NCI-H2196 (cell line): Measurements from ENCODE around the gene CD48.
A peak's percentile ranks its signal among the peaks of the same experiment; 100 is the strongest.
"Not testable (repeated sequence)": the region's sequence is repeated elsewhere in the genome, so short reads cannot be mapped to it uniquely, and the experiment has no call there.

ENCODE experiments used
- DNase-seq: peaks from one replicate; lab custom pipeline; 2025; ENCODE audit not compliant: unreplicated experiment; lab: John Stamatoyannopoulos, UW

Gene CD48

DNA sequence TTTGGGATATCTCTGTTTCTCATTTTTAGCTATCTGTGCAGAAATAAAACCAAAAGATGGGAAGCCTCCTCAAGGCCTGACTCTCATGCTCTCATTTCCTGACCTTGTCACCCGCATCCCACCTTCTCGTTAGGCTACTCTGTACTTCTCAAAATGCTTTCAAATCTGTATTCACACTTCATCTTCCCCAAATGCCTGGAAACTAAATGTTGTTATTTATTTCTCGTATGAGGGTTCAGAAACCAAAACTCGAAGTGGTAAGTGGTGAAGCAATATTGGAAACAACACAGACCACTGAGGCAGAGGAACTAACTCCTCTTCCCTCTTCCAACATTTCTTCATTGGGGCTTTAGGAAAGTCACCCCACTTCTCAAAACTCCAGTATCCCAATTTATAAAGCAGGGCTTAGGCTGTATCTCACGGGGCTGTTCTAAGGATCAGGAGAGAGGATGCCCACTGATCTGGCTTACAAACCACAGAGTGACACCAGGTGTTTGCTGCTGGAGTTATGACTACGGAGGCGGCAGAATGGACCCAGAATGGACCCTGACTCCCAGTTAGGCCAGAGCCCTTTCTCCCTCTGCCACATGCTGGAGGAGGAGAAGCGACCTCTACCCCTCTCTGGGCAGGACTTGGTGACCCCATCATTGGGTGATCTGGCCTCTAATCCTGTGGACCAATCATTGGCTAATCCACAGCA lies 31.0 kb upstream of the CD48 start:
- no peak for DNase-seq

DNA sequence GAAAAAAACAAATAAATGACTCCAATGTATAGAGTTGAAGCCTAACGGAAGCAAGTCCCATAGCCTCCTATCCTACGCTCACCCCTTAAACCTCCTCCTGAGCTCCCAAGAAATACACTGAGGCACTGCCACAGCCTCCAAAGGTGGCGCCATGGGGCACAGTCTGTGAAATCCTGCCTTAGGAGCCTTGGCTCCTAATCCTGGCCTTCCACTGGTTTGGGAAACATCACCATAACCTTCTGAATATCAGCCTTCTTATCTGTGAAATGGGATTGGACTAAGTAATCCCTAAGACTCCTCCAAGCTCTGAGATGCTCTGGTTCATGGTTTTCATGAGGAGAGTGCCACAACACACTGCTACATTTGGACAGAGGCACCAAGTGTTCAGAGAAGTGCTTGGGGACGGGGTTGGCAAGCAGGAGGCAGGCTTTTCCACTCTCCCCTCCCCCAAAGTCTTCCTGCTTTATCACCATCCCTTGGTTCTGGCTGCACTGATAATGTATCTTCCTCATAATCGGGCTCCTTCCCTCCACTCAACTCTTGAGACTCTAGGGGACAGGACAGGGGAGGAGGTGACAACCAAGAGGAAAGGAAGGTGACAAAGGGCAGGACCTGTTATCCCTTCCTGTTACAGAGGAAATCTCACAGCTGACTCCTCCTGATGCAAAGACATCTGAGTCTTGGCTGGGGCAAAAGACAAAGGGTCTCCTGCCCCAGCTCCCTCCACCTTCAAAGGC lies 30.2 kb upstream of the CD48 start:
- DNase-seq, result no peak

DNA sequence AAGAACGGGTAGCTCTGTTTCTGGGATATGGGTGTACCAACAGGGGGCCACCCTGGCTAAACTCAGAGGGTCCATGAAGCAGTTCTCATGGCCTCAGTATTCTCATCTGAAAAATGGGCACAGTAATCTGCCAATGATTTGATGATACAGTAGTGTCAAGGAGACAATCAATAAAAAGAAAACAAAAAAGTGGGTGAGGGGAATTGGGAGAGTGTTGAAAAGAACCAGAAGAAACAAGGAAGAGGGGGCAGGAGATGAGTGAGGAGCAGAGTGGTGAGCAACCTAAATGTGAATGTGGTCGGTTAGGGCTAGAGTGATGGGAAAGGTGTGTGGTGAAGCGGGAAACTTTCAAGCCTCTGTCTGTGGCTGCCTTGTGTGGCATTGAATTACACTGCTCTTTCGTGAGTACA lies 29.5 kb upstream of the CD48 start:
- DNase-seq, result no peak

DNA sequence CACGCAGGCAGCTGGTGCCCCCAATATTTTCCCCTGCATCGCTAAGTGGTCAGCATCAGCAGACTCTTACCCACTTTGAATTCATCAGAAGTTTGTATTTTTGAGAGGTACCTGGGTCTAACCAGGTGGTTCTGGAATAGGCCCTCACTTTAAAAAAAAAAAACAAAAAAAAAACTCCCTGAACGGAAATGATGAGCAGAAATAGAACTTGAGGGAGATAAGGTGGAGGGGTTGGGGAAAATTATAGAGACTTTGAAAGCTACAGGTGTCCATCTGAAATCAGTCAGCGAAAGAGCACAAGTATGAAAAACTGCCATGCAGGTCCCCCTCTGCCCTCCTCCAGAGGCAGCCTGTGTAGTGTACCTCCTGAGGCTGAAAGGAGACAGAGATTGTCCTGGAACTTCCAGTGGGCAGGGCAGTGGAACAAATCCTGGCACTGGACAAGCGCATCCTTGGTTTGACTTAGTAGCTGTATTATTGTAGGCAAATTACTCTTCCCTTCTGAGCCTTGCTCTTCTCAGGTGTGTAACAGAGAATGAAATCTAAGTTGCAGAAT lies 28.6 kb upstream of the CD48 start:
- no peak for DNase-seq

DNA sequence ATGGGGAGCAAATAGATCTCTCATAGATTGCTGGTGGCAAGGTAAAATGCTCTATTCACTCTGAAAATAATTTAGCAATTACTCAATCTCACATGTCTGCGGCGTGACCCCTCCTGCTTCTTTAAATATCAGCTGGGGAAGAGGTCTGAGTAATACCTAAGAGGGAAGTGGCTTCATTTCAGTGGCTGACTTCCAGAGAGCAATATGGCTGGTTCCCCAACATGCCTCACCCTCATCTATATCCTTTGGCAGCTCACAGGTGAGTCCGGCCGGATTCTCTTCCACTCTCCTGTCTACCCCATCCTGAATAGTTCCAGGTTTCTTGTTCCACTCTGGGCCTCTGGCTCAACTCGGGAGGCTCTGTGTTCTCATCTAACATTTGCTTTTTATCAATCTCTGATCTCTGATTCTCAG lies 27.5 kb upstream of the CD48 start, which contains the start of gene SLAMF7:
TSS of gene SLAMF7 (plus strand) at position 150 of the 414 bp plus-strand sequence. CDS start at position 205, 55 bp downstream.
- DNase-seq, result no peak

DNA sequence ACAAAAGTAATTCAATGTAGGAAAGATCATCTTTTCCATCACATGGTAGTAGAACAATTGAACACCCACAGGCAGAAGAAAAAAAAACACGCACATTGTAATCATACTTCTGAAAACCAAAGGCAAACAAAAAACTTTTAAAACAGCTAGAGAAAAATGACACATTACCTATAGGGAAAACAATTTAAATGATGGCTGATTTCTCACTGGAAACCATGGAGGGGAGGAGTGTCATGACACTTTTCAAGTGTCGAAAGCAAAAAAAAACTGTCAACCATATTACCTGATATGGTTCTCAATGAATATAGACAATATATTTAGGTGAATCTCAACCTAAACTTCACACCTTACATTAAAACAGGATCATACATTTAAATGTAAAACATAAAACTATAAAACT lies 26.6 kb upstream of the CD48 start:
- no peak for DNase-seq

DNA sequence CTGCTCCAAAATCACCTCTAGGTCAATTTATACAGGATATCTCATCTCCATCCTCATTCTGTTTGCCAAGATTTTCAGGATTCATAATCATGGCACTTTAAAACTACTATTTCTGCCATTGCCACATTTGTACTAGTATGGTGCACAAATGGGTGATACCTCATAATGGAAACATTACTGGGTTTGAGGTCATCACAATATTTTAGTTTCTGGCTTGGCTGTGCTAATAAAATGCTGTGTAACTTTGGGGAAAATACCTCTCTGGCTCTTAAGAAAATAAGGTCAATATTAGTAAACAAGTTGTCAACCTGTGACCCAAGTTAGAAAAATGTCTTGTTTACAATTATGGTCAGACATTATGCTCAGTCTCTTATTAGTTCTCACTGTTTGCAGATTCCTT lies 22.7 kb upstream of the CD48 start:
- no peak for DNase-seq

DNA sequence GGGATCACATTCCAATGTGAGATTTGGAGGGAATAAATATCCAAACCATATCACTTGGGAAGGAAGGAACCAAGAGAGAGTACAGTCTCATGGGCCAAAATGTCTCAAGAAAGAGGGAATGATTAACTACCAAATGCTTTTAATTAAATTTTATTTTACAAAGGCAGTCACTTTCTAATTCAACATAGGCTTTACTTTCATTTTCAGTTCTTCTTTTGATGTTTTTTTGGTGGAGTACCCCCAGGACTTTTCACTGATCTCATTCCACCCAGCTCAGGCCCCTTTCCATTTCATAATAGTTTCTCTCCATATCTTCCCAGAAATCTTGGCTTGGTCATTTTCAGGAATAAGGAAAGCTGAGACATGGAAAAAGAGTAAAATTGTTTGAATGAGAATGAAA lies 22.3 kb upstream of the CD48 start:
- DNase-seq, result no peak

DNA sequence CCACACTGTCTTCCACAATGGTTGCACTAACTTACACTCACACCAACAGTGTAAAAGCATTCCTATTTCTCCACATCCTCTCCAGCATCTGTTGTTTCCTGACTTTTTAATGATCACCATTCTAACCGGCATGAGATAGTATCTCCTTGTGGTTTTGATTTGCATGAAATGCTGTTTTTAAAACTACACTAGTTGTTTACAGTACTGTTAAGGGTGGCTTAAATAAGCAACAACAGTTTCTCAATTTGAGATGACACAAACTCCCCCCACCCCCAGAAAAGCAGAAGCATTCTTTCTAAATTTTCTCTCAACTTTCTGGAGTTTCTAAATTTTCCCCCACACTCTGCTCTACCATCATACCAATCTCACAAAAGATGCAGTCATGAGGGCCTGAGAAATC lies 20.4 kb upstream of the CD48 start:
- DNase-seq, result no peak

DNA sequence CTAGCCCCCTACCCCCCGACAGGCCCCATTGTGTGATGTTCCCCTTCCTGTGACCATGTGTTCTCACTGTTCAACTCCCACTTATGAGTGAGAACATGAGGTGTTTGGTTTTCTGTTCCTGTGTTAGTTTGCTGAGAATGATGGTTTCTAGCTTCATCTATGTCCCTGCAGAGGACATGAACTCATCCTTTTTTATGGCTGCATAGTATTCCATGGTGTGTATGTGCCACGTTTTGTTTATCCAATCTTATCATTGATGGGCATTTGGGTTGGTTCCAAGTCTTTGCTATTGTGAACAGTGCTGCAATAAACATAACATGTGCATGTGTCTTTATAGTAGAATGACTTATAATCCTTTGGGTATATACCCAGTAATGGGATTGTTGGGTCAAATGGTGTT lies 19.9 kb upstream of the CD48 start:
- not testable (repeated sequence) for DNase-seq

DNA sequence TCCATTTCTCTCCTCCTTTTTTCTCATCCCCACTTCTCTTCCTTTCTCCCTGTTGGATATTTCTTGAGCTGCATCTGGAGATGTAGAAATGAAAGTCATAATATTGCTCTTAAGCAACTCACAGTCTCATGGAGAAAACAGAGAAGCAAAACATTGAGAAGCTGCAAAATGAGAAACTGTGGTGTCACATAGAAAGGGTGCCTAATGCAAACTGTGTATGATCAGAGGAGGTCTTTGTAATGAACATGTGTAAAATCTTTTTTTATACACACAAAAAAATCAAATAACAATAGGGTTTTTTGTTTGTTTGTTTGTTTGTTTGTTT lies 15.7 kb upstream of the CD48 start:
- DNase-seq, result no peak

DNA sequence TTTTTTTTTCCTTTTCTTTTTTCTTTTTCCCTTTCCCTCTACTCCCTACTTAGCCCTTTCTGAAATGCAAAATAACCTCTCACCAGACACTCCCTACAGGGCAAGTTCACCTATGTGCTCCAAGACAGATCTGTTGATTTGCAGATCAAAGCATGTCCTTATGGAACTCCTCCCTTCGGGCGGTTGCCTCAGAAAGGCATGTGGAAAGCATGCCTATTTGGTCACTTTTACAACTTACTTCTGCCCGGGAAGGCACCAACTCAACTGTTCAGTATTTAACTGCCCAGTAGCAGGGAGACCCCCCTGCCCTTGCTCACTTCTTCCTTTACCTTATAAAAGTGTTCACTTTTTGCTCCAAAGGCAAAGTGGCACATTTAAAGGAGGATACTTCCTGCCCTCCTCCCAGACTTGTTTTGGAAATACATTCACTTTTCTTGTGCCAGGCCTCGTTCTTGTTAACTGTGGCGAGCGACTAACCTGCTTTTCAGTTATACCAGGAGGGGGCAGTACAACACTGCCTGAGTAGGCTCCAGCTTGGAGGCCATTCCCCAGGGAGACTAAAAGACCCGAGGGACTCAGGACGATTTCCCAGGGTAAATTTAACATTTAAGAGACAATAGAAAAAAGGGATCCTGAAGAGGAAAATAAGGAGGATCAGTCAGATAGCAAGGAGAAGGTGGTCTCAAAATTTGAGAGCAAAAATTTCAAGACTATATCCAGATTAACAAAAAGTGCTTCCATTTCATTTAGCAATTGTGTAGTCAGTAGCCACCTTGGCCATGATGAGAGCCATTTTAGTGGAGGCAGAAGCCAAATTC lies 15.1 kb upstream of the CD48 start:
- DNase-seq, result peak; percentile 36

DNA sequence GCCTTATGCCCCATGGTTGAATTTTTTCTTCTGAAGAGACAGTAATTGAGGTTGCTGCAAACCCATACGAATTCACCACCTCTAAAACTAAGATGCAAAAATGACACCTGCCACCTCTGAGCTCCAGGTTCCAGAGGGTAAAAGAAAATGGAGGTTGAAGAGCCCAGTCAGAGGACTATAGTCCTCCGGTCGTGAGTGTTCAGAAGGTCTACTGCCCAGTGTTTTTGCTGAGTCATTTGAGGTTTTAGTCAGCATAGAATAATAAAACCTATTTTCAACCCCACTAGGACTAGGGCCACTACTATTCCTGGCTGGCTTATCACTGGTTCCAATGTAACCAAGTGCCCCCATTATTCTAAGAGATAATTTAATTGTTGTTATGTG lies 14.5 kb upstream of the CD48 start:
- DNase-seq, result no peak

DNA sequence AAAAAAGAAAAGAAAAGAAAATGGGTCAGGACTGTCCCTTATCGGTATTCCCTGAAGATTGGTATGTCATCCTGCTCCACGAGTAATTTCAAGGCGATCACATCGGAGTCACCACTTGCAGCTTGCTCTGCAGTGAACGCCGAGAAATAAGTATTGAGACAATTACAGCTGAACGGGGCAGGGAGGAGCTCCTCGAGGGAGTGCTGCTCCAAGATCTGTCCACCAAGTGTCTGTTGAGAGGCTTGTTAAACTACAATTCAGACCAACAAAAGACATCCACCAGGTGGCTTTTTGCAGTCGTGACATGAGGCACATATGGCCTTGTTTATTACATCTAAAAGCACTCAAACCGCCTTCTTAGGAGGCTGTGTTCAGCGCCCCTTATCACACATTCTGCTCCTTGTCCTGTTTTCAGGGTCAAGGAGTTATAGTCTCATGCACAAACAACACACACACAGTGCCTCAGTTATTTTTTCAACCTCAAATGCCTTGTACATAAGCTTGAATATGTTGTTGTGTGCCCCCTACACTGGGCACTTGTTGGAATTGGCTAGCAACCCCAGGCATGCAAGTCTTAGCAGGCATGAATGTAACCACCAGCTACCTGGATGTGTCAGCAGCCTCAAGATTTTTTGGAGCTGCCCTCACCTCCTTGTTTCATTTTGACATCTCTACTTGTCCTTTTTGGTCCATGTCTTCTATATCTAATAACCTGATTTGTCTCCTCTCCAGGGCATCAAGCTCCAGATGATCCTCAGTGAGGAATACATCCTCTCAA lies 13.0 kb upstream of the CD48 start:
- DNase-seq, result no peak

DNA sequence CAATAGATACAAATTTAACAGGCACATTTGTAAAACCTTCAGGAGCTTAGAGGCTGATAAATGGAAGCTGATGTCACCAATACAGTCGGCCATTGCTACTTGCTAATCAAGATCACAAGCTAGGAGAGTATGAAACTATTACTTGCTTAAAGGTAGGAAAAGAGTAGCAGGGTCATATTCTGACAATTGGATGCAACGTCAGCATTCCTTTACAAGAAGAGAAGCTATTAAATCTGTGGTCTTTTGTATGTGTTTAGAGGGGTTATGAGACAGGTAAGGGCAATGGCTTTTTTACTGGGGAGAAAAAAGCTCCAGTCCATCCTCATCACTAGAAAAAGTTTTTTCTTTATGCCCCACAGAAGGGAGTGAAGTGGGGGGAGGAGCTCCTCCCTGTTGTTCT lies 11.7 kb upstream of the CD48 start:
- DNase-seq, result no peak

DNA sequence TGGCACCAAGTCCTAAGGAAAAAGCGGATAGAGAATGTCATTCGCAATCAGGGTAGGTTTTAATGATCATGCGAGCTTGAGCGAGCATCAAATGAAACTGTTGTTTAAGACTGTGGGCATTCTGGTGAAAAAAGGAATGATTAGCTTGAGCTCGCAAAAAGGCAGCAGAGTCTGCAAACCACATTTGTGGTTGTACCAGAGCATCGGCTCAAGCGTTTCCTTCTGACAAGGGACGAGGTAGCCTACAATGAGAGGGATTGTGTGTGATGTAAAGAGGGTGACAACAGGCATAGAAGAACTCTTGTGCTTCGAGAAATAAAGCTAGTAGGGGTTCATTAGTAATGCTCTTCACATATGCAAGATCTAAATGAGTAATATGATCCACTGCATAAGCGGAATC lies 11.1 kb upstream of the CD48 start:
- no peak for DNase-seq

DNA sequence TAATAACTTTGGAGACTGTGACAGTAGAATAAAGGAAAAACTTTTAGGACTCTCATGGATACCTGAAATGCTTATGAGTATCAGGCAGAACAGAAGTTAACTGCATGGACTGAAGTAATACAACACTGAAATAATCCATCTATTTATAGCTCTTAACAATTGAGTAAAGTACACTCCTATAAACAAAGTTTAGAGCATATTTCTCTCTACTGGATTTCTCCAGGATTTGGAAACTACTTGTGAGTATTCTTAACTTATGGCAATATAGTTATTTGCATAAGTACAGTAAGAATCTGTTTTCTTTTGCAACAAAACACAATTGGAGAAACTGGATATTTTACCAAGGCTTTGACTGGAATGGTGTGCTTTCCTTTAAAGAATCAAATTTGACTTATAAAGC lies 9.9 kb upstream of the CD48 start:
- DNase-seq, result no peak

DNA sequence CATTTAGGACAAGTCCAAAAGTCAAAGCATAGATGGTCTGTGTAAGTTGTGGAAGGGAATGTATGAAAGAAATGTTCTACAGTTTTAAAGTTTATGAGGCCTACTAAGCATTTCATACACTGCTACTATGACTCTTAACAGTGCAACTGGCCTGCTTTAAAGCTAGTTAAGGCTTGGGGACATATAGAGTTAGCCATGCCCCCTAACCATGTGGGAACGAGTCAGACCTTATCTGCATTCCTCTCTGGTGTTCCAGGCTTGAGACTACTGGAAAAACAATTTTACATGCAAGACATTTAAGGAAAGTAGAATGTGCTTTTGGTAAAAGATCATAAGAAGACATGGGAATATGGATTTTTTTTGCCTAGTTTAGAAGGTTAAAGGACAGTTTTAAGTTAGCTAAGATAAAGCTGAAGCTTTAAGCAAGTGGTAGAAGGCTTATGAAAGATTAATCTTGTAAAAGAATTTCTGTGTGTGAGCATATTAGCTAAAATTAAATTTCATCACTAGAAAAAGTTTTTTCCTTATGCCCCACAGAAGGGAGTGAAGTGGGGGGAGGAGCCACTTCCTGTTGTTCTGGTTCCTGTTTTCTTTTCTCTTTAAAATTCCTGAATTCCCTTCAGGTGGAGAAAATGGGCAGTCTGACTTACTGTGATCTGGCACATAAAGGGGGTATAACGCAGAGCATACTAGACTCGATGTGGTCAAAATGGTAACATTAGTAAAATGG lies 8.9 kb upstream of the CD48 start:
- no peak for DNase-seq

DNA sequence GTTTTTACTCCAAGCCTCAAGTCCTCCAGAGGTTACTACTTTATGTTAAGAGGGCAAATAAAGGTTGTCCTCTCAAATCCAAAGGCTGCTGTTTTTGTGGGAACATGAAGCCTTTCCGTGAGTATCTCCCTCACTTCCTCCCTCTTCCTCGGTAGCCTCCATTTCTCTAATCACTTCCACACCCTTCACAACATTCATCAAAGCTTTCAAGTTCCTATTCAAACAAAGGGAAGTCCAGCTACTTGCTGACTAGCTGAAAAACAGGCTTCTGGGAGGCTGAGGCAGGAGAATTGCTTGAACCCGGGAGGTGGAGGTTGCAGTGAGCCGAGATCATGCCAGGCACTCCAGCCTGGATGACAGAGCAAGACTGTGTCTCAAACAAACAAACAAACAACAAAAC lies 6.6 kb upstream of the CD48 start:
- DNase-seq, result no peak

DNA sequence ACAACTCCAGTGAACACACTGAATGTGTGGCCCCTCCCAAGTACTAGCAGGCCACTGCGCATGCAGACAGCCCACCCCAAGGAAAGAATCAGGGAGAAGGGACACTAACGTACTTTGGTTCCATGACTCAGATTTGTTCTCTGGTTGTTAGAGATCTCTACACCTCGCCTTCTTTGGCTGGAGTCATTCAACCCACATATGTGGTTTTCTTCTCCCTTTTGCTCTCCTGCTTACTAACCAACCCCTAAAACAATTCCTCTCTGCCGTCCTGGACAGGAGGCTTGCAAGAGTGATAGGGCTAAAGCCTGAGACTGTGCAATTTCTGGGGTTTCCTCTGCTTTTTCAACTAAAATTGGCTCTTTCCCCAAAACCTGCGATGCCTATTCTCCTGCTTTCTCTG lies 5.7 kb upstream of the CD48 start:
- no peak for DNase-seq
